Measurements from ENCODE around the gene ATP1A2. TPM values are rescaled to one million over a fixed set of nuclear protein-coding genes. Genes with fewer than 3 reads are reported as not detected.
A peak's percentile ranks its signal among the peaks of the same experiment; 100 is the strongest.

ATP1A2 gene
- total RNA-seq, 4 donors from 2014 or later: 2.2 to 32.6 (median 5.3) TPM

DNA sequence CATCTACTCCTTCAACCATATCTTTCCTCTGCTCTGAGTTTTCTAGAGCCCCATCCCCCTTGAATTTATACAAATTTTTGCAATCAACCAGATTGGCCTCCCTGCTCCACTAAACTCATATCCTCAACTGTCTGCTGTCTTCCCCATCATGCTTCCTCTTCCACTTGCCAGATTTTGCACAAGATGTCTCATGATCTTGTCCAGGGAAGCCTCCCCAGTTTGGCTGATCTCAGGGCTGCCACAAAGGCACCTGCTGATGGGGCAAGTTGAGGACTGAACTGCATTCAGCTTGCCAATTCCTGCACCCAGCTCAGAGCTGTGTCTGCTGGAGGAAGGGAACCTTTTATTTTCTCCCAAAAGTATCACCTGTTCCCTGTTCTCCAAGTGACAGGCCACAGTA lies 38.1 kb upstream of the ATP1A2 start:
- TF ChIP-seq POLR2A (IDR thresholded peaks at IDR 0.05) (no peak), CTCF (IDR thresholded peaks at IDR 0.05) (no peak)
- Histone ChIP-seq H3K4me3 (no peak overlapping the region), H3K9me3 (no peaks in the 10 kb centered on the region), H3K27me3 (peaks cover 0 to 73% (median 7%) of the 10 kb centered on the region in 4 donors), H3K4me1 (no peaks in the 10 kb centered on the region), H3K36me3 (no peaks in the 10 kb centered on the region), H3K27ac (no peak overlapping the region)
- intact Hi-C loops (cut with DNase I): no loop called here
- DNase-seq: no peak

GRCh38 chr1:160078512-160079195 lies 36.9 kb upstream of the ATP1A2 start:
- no peaks in the 10 kb centered on the region for H3K36me3 ChIP-seq
- H3K27ac ChIP-seq: no peak overlapping the region
- no peak for DNase-seq
- H3K4me3 ChIP-seq: no peak overlapping the region
- H3K9me3 ChIP-seq: no peaks in the 10 kb centered on the region
- intact Hi-C loops (cut with DNase I): no loop called here
- 14 to 23% methylated on average over 7 to 8 of the region's 8 CpGs for WGBS, 2 donors
- peaks cover 4 to 80% (median 7%) of the 10 kb centered on the region in 4 donors for H3K27me3 ChIP-seq
- H3K4me1 ChIP-seq: peaks cover 0 to 2% (median under 1%) of the 10 kb centered on the region in 3 donors
- TF ChIP-seq POLR2A (IDR thresholded peaks at IDR 0.05): no peak
- TF ChIP-seq CTCF (IDR thresholded peaks at IDR 0.05): peak; percentile 24 to 63 (median 54)

DNA sequence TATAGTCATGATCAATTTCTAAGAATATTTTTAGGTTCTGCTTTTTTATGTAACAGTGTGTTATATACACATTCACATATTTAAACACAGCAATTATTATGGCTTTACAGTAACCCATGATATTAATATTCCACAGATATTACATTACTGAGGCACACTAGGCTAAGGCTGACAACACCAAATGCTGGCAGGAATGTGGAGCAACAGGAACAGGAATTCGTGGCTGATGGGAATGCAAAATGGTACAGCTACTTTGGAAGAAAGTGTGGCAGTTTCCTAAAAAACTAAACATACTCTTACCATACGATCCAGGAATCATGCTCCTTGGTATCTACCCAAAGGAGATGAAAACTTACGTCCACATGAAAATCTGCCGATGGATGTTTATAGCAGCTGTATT lies 36.1 kb upstream of the ATP1A2 start:
- no peak overlapping the region for H3K4me3 ChIP-seq
- intact Hi-C loops (cut with DNase I): no loop called here
- no peak for DNase-seq
- no peaks in the 10 kb centered on the region for H3K36me3 ChIP-seq
- peaks cover 0 to 10% (median 8%) of the 10 kb centered on the region in 3 donors for H3K4me1 ChIP-seq
- H3K27me3 ChIP-seq: peaks cover 4 to 88% (median 7%) of the 10 kb centered on the region in 4 donors
- no peaks in the 10 kb centered on the region for H3K9me3 ChIP-seq
- WGBS, 2 donors: 60 to 65% methylated on average over 4 of the region's 4 CpGs
- TF ChIP-seq CTCF (IDR thresholded peaks at IDR 0.05): no peak
- TF ChIP-seq POLR2A (IDR thresholded peaks at IDR 0.05): no peak
- no peak overlapping the region for H3K27ac ChIP-seq

DNA sequence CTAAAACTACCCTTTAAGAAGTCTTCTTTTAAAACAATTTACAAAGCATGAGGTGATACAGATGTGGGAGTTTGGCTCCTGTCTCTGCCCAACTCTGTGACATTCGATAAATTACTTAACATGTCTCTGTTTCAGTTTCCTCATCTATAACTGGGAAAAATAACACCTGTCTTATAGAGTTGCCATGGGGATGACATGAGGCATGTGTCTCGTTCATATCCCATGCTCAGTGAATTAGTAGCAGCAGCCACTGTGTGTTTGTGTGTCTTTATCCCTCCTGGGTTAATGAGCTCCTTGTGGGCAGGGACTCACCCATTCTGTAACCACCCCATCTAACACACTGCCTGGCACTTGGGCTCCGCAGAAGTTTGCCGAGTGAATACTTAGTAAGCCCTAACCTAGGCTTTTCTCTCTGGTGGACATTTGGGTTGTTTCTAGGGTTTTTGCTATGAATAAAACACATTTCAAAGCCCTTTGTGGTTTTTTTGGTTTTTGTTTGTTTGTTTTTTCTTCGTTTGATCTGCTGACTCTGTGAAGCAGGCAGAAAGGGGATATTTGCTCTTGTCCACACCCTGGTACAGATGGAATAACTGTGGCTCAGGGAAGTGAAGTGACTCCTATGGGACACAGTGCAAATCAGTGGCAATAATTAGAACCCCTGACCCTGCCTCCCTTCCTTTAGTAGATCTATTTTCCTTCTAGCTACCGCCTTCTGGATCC lies 35.0 kb upstream of the ATP1A2 start:
- peaks cover 4 to 82% (median 7%) of the 10 kb centered on the region in 4 donors for H3K27me3 ChIP-seq
- TF ChIP-seq CTCF (IDR thresholded peaks at IDR 0.05) (no peak), POLR2A (IDR thresholded peaks at IDR 0.05) (no peak)
- no peak overlapping the region for H3K27ac ChIP-seq
- peaks cover 0 to 11% (median 9%) of the 10 kb centered on the region in 3 donors for H3K4me1 ChIP-seq
- no peaks in the 10 kb centered on the region for H3K9me3 ChIP-seq
- WGBS, 2 donors: 45 to 50% methylated on average over 6 of the region's 6 CpGs
- H3K36me3 ChIP-seq: no peaks in the 10 kb centered on the region
- intact Hi-C loops (cut with DNase I): loop anchor here (5.0 to 10.0 kb wide), 2 partner anchors 33 to 146 kb away; no protein-coding TSS in a partner anchor
- DNase-seq: no peak
- H3K4me3 ChIP-seq: no peak overlapping the region
